Stimulated activated CD8-positive, alpha-beta memory T cell treated with anti-CD3 and anti-CD28 coated beads, Interleukin-15, amount 100 ng/mL, for 24 hours (primary cell): ENCODE results near the gene KCNK4.

ENCODE experiments used
- DNase-seq: peaks from one replicate; pipeline ENCODE4 v3.0.0-alpha.2; 2020; ENCODE audit warnings: low read depth

KCNK4 gene

DNA sequence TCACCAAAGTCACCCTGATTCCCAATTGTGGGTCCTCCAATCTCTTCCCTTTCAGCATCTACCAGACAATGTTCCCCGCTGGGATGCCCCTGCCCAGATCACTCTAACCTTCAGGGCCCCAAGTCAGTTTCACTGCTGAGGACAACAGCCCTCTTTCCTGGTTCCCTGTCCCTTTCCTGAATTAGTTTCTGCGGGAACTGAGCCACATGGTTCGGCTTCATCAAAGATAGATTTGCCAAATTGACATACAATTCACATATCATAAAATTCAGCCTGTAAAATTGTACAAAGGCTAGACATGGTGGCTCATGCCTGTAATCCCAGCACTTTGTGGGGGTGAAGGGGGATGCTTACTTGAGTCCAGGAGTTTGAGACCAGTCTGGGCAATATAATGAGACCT is 36.9 kb downstream of the KCNK4 start:
- no peak for DNase-seq

DNA sequence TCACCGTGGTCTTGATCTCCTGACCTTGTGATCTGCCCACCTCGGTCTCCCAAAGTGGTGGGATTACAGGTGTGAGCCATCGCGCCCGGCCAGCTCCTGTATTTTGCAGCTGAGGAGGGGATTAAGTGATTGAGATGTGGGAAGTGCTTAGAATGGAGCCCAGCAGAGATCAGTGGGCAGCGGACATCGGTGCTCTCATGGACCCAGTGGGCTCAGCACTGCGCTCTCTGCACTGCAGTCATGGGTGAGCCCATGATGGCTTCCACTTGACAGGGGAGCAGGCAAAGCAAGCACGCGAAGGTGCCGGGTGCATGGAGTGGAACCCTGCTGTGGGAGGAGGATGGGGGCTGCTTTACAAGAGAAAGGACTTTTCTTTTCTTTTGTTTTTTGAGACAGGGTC is 39.8 kb downstream of the KCNK4 start:
- no peak for DNase-seq

DNA sequence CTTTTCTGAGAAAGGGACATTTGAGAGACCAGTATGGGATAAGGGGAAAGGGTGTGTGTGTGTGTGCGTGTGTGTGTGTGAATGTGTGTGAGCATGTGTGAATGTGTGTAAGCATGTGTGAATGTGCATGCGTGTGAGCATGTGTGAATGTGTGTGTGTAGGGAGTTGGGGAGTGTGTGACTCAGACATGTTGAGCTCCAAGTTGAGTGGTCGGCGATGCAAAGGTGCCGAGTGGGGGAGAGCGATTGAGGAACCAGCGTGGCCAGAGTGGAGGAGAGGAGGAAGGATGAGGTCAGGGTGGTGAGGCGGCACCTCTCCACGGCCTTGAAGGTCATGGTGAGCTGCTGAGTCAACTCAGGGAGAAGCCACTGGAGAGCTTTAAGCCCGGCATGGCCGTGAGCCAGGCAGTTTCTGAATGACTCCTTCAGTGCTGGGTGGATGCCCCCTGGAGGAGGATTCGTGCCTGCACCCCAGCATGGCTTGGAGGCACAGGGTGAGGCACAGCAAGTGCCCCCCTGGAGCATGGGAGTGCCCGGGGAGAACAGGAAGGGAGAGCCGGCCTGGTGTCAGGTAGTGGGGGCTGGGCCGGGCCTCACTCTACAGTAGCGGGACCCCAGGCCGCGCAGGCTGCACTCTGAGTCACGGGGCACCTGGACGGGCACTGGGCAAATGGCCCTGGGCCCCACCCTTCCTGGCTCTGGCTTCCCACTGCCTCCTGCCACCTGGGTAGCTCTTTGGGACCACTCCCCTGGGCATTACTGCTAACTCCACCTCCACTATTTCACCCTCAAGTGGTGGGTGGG is 40.7 kb downstream of the KCNK4 start:
- DNase-seq = no peak

DNA sequence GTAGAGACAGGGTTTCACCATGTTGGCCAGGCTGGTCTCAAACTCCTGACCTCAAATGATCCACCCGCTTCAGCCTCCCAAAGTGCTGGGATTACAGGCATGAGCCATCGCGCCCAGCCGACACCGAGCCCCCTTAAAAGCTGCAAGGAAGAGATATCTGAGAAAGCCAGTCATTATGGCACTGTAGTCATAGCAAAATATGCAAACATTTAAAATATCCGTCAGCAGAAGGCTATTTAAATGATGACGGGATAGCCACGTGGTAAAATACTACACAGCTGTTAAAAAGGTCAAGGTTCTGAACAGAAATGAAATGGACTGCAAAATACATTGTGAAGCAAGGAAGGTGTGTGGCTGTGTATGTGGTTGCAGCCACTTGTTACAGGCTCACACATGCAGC is 42.5 kb downstream of the KCNK4 start:
- no peak for DNase-seq

DNA sequence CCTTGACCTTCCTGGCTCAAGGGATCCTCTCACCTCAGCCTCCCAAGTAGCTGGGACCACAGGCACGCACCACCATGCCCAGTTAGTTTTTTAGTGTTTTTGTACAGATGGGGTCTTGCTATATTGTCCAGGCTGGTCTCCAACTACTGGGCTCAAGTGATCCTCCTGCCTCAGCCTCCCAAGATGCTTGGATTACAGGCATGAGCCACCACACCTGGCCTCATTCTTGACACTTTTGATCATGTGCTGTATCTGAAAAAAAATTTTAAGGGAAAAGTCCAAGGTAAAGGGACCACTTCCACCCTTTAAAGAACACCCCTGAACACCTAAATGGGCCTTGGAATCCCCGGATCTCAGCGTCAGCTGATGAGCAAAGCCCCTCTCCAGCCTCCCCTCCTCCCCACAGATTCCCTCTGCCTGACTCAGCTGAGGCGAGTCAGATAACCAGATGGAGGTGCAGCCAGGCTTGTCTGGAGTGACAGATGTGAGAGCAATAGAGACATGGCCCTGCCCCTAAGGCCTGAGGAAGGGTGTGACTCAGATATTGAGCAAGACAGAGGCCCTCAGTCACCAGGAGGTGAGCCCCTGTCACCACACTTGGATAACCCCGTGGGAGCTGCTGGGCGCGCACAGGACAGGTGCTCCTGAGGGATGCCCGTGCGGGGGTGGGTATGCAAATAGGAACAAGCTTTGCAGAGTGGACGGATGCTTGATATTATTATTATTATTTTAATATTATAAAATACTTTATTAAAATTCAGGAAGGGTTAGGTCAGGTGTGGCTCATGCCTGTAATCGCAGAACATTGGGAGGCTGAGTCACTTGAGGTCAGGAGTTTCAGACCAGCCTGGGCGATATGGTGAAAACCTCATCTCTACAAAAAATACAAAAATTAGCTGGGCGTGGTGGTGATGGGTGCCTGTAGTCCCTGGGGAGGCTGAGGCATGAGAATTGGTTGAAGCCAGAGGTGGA is 43.9 kb downstream of the KCNK4 start:
- no peak for DNase-seq

DNA sequence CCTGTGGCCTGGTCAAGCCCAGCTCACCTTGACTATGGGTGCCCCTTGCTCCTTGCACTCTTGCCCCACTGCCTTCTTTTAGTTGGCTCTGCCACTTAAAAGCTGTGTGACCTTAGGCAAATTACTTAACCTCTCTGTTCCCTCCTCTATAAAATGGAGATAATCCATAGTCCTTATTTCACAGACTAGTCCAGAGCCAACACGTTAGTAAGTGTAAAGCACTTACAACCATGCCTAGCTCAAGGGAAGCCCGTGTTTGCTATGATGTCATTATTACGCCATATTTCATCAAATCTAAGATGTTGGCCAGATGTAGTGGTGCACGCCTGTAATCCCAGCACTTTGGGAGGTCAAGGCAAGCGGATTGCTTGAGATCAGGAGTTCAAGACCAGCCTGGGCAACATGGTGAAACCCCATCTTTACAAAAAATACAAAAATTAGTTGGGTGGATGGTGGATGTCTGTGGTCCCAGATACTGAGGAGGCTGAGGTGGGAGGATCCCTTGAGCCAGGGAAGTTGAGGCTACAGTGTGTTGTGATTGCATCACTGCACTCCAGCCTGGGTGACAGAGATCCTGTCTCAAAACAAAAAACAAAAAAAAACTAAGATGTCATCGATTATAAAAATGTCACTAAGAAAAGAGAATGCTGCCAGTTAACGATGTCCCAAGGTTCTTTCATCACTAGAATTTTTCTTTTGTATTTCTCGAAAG is 46.6 kb downstream of the KCNK4 start:
- DNase-seq = no peak

DNA sequence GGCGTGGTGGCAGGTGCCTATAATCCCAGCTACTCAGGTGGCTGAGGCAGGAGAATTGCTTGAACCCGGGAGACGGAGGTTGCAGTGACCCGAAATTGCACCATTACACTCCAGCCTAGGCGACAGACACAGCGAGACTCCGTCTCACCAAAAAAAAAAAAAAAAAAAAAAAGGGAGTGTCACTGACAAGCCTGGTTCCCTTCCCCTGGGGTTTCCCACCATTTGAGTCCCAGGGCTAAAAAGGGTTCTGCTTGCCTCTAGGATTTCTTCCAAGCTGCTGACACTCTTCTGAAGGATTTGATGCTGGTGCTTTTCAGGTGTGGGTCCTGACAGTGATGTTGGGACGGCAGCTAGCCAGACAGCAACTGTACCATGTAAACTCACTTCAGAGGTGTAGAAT is 47.6 kb downstream of the KCNK4 start:
- no peak for DNase-seq

DNA sequence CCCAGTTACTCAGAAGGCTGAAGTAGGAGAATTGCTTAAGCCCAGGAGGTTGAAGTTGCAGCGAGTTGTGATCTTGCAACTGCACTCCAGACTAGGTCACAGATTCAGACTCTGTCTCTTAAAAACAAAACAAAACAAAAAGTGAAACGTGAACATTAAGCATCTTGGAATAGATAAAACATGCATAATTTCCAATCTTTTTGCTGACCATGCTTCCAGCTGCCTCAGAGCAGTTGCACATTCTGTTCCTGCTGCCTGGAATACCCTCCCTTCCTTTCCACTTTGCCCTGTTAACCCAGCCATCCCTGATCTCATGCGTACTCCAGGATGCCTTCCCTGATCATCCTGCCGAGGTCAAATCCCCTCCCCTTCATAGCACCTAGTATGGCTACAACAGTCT is 48.2 kb downstream of the KCNK4 start:
- no peak for DNase-seq

DNA sequence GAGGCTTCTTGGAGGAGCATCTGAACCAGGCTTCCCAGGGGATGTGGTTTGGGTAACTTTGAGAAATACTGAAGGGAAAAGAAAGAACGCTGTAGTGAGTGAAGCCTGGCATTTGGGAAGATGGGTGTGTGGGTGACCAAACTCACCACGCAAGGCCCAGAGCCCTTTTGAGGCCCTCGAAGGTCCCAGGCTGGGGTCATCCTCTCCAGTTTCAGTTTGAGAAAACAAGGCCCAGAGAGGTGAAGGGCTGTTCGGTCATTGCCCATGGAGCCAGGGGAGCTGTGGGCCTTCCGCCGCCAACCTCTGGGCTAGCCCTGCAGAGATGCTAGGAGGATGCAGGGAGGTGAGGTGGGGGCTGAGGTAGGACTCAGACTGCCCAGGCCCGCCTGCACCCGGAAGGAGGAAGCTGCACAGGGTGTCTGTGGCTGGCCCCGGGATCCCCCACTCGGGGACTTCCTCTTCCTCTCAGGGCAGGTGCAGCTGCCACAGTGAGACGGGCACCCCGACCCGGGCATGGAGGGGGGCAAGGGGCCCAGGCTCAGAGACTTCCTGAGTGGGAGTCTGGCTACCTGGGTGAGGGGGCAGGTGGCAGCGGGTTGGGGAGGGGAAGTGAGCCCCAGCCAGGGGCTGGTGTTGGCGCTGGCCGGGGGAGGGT is 48.8 kb downstream of the KCNK4 start, which contains the start of gene CCDC88B:
TSS of gene CCDC88B (plus strand) at position 451 of the 655 bp plus-strand sequence. CDS start at position 514, 63 bp downstream.
- DNase-seq = peak; percentile 54

DNA sequence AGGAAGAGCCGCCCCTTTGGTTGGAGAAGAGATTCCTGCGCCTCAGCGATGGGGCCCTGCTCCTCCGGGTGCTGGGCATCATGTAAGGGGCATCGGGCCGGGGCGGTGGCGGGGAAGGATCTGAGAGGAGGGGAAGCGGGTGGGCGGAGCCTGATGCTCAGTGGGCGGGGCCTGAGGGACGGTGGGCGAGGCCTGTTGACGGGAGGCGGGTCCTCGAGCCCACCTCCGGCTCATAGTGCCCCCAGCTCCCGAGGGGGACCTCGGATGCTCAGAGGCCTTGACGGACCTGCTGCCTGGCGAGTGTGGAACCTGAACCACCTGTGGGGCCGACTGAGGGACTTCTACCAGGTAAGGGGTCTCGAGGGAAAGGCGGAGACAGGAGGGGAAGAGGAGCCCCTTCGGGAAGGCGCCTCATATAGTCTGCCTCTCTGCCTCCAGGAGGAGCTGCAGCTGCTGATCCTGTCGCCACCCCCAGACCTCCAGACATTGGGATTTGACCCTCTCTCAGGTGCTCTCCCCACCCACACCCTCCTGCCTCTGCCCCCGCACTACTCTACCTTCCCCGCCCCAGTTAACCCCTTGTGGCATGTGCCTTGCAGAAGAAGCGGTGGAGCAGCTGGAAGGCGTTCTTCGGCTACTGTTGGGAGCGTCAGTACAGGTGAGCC is 49.7 kb downstream of the KCNK4 start:
- DNase-seq = peak; percentile 71

DNA sequence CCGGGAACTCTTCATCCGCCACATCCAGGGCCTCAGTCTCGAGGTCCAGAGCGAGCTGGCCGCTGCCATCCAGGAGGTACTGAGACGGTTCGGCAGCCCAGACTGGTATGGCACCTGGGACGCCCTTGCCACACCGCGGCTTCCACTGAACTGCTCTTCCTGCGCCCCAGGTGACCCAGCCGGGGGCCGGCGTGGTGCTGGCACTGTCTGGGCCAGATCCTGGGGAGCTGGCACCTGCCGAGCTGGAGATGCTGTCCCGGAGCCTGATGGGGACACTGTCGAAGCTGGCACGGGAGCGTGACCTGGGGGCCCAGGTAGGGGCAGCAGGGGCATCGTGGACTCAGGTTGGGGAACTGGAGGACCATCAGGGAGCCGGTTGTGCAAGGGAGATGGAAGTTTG is 50.3 kb downstream of the KCNK4 start:
- no peak for DNase-seq

DNA sequence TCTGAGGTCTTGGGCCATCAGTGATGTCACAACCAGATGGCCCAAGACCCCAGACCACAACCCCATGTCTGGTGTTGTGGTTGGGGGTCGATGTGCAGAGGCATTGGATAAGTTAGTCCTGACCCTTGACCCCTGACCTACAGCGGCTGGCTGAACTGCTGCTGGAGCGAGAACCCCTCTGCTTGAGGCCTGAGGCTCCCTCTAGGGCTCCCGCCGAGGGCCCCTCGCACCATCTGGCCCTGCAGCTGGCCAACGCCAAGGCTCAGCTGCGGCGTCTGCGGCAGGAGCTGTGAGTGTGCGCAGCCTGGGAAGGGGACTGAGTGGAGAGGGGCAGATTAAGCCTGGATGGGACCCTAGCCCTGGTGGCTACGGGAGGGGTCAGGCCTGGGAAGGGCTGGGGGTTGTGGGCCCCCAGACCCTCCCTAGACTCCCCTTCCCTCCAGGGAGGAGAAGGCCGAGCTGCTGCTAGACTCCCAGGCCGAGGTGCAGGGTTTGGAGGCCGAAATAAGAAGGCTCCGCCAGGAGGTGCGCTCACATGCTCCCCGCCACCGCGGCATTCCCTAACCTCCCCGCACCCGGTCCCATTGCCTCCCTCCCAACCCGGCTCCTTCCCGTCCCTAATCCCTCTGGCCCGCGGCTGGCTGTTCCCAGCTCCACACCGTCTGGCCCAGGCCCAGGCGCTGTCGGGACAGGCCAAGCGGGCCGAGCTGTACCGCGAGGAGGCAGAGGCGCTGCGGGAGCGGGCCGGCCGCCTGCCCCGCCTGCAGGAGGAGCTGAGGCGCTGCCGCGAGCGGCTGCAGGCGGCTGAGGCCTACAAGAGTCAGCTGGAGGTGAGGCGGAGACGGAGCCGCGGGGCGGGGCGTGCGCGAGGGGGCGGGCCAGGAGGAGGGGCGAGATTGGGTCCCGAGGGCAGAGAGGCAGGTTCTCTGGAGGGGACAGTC is 51.0 kb downstream of the KCNK4 start:
- DNase-seq = peak; percentile 84

DNA sequence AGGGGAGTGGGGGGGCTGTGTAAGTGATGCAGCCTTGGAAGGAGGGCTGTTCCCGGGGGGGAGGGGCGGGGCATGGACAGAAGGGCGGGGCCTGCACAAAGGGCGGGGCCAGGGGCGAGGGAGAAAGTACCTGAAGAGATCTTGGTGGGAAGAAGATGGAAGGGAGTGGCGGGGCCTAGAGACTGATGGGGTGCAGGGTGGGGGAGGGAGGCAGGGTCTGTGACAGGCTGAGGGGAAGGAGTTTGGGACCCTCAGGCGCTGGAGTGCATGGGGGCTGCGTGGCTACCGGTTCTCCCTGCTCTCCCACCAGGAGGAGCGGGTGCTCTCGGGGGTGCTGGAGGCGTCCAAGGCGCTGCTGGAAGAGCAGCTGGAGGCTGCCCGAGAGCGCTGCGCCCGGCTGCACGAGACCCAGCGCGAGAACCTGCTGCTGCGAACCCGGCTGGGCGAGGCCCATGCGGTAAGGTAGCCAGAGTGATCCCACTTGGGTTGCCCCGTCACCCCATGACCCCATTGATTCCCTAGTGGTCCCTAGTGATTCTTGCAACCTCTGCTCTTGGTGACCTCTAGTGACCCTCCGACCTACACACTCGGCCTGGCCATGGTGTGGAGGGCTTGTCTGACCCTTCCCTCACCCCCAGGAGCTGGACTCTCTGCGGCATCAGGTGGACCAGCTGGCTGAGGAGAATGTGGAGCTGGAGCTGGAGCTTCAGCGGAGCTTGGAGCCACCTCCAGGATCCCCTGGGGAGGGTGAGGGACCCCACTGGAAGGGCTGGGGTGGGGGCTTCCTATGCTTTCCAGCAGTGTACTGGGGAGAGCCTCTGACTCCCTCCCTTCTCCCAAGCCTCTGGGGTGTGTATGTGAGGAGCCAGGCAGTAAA is 52.0 kb downstream of the KCNK4 start:
- no peak for DNase-seq

DNA sequence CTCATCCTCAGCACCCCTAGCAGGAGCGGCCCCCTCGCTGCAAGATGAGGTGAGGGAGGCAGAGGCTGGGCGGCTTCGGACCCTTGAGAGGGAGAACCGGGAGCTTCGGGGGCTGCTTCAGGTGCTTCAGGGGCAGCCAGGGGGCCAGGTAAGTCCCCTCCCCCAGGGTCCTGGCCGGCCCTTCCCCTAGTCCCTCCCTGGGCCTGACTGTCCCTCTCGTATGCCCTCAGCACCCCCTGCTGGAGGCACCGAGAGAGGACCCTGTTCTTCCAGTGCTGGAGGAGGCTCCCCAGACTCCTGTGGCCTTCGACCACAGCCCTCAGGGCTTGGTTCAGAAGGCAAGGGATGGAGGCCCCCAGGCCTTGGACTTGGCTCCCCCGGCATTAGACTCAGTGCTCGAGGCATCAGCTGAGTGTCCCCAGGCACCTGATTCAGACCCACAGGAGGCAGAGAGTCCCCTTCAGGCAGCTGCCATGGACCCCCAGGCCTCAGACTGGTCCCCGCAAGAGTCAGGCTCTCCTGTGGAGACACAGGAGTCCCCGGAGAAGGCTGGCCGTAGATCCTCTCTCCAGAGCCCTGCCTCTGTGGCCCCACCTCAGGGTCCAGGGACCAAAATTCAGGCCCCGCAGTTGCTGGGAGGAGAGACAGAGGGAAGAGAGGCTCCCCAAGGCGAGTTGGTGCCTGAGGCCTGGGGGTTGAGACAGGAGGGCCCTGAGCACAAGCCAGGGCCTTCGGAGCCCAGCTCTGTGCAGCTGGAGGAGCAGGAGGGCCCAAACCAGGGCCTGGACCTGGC is 52.9 kb downstream of the KCNK4 start:
- DNase-seq = no peak

DNA sequence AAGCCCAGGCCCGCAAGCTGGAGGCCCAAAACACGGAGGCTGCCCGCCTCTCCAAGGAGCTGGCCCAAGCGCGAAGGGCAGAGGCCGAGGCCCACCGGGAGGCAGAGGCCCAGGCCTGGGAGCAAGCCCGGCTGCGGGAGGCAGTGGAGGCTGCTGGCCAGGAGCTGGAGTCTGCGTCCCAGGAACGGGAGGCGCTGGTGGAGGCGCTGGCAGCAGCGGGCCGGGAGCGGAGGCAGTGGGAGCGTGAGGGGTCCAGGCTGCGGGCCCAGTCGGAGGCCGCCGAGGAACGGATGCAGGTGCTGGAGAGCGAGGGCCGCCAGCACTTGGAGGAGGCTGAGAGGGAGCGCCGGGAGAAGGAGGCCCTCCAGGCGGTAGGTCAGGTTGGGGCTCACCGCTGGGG is 53.7 kb downstream of the KCNK4 start:
- no peak for DNase-seq

DNA sequence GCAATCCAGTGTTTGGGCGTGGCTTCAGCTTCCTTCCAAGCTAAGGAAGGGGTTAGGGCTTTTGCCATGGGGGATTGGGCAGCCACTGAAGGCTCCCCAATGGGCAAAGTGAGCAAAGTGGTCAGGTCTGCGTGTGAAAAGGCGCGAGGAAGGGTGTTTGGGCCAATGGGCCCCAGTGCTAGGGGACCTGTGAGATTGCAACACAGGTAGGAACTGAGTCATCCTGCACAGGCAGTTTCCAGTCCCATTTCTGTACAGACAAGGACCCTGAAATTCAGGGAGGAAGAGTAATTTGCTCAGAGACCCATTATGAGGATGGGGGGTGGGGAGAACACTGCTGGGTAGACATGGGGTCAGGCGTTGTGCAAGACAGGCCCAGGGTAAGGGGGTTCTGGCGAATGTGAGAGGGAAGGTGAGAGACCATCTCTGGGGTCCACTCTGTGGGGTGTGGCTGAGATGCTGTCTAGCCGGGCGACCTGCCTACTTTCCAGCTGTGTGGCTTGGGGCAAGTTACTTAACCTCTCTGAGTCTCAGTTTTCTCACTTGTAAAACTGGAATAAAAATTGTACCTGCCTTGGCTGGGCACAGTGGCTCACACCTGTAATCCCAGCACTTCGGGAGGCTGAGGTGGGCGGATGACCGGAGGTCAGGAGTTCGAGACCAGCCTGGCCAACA is 56.2 kb downstream of the KCNK4 start:
- no peak for DNase-seq

DNA sequence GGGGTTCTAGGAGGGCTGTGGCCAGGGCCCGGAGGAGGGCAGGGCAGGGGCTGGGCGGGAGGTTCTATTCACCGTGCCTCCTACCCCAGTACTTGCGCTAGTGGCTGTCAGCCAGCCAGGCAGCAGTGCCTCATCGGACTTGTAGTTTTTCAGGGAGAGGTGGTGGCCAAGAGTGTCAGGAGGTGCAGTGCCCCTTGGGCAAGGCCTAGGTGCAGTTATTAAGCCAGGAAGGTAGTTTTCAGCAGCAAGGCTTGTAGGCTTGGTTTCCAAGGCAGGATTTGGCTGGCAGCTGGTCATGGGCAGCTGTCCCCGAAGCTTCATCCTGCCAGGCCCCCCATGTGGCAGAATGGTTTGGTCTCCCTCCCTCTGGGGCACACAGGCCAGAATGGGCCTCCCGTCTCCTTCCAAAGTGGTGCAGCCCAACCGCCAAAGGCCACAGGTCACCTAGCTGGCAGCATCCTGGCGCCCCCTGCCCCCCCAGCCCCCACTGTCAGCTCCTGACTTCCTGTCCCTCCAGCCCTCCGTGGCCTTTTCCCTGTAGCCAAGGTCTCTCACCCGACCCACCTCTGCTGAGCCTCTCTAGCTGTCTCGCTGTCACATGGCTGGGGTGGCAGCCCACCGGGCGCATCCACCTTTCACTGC is 57.4 kb downstream of the KCNK4 start:
- no peak for DNase-seq
